HG03159 (cell line): ENCODE results near the gene STARD3.

Experiments
- ATAC-seq: cut with Tn5 transposase; IDR thresholded peaks from one replicate; pipeline ENCODE4 v1.9.1; 2021; ENCODE audit warnings: mild to moderate bottlenecking, moderate library complexity; ENCODE audit not compliant: unreplicated experiment

Gene STARD3

DNA sequence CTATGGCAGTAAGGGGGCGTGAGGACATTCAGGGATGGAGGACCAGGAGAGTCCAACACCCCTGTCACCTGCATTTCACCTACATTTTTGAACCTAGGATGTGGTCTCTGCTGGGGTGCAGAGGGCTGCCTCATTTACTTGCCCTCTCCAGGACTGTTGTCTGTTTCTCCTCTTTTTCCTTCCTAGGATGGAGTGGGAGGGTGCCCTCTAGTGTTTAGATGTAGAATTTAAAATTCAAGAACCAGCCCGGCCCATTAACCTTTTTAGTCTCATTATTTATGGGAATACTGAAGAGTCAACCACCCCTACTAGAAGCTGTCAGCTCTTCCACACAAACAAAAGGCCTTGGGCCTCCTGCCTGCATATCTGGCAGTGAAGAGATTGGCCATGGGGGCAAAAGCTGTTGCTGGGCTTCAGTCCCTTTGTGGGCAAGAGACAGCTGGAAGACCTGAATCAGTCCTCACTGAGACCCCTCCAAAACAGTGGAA lies 2.5 kb upstream of the STARD3 start:
- ATAC-seq: no peak

DNA sequence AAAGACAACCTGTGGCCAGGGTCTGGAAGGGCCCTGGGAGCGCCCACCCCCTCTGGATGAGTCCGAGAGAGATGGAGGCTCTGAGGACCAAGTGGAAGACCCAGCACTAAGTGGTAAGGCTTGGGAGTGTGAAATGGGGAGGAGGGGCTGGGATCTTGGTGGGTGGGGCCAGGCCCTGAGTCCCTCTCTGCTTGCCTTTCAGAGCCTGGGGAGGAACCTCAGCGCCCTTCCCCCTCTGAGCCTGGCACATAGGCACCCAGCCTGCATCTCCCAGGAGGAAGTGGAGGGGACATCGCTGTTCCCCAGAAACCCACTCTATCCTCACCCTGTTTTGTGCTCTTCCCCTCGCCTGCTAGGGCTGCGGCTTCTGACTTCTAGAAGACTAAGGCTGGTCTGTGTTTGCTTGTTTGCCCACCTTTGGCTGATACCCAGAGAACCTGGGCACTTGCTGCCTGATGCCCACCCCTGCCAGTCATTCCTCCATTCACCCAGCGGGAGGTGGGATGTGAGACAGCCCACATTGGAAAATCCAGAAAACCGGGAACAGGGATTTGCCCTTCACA lies 1.2 kb upstream of the STARD3 start:
- no peak for ATAC-seq

GRCh38 chr17:39636587-39636926 lies 387 bp upstream of the STARD3 start:
- ATAC-seq: peak; percentile 9

DNA sequence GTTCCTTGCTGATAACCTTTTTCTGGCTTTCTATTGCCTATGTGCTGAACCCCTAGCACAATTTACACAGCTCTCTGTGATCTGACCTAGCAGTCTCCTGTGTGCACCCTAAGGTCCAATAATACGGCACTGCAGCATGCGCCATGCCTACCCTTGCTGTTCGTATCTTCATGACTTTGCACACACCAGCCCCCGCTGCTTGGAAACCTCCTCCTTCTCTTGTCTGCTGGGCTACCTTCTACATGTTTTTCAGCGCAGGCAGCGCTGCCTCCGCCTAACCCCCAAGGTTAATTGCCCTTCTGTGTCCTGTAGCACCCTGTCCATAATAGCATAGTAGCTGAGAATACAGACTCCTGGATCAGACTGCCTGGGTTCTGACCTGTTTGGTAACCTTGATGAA lies 1.4 kb downstream of the STARD3 start:
- no peak for ATAC-seq

- no peak for ATAC-seq
Observed at GRCh38 chr17:39639043-39639442, 2.1 kb downstream of the STARD3 start.

- ATAC-seq: no peak
Observed at GRCh38 chr17:39639566-39640458, 2.9 kb downstream of the STARD3 start.

DNA sequence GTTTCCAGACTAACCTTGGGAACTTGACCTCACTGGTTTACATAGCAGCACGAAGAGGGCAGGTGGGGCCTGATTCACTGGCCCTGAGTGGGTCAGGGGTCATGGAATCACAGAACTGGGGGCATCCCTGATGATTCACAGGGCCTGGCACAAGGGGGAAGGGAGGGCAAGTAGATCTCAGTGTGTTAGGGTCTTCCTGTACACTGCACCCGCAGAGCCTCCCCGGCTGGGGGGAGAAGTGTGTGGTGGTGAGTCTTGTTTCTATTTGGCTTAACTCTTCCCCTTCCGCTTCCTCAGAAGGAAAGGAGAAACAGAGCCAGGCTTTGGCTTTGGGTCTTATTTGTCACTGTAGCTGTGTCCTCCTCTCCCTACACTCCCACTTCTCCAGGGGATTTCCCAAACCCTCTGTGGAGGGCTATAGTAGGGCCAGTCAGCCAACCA lies 3.7 kb downstream of the STARD3 start:
- no peak for ATAC-seq

DNA sequence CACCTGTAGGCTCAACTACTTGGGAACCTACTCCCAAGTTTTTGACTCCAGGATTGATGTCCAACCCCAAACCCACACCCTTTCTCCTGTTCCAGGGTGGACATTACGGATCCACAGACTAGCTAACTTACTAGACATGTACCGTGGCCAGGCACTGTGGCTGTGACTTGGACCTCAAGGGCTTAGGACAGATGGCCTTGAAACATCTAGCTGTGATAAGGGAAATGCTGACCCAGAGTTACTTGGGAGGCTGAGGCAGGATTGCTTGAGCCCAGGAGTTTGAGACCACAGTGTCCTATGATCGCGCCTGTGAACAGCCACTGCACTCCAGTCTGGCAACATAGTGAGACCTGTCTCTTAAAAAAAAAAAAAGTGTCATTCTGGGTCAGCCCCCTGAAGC lies 4.2 kb downstream of the STARD3 start:
- ATAC-seq: no peak

DNA sequence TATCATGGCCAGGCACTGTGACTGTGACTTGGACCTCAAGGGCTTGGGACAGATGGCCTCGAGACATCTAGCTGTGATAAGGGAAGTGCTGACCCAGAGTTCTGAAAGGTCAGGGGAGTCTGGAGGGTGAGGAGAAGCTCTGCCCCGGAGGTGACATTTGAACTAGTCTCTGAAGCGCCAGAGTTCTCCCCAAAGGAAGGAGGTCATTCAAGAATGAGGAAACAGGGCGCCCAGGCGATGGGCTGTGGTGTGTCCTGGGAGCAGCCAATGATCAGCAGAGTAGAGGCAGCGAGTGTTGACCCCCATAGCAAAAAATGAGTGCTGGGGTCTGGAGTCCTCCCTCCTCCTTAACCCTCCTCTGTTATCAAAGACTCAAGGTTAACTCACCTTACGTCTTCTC lies 4.9 kb downstream of the STARD3 start:
- no peak for ATAC-seq

GRCh38 chr17:39642291-39643074 lies 5.5 kb downstream of the STARD3 start:
- ATAC-seq: no peak

DNA sequence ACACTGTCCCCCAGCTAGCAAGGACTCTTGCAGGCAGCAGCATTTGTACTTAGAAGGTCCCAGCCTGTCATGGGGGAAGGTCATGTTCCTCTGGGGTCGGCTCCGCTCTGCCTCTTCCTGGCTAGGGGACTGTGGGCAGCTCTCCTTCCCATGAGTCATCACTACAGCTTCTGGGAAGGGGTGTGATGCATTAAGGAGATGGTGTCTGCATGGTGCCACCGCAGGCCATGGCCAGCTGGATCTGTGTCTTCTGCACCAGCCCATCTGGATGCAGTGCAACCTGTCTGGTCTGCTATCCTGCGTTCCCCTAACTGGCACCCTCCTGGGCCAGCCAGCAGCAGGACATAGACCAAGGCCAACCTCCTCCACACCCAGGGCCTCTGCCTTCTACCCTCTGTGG lies 6.3 kb downstream of the STARD3 start:
- ATAC-seq: no peak

DNA sequence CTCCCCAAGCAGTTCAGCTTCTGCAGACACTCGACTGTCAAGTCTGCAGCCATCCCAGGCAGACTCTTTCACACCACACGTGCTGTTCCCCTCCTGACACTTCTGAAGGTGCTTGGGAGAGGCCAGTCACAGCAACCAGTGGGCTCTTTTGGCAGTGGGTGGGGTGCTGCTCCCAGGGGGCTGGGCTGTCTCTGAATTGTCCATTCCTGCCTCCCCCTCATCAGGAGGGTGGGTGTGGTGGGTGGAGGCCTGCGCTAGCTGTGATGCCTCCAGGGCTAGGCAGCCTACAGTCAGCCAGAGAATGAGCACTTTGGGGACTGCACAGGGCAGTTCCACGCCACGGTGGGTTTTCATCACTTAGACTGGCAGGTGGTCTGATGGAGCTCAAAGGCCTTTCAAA lies 10.3 kb downstream of the STARD3 start:
- ATAC-seq: no peak

DNA sequence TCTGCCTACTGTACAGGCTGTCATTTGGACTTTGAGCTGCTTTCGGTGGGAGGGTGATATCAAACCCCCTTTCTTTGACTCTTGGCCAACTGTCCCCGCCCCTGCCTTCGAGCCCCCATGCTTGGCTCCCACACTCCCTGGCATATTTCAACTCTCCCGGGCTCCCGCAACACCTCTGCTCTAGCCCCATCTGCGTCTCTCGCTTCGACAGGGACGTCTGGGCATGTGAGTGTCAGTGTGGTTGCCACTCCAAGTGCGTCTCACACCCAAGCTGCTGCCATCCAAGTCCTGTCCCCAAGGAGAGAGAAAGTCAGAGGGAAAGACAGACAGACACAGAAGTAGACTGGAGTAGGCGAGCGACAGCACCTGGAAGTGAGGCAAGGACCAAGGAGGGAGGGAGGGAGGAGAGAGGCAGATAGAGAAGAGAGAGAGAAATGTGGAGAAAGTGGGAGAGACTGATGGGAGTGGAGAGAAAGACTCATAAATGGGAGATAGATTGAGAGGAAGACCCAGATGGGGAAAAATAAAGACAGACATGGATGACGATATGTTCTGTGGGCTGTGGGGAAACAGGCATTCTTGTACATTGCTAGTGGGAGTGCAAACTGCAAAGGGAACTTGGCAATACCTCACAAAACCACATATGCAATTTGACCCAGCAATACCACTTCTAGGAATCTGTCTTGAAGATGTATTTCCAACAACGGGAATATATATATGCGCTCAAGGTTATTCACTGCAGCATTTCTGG lies 11.8 kb downstream of the STARD3 start:
- no peak for ATAC-seq

- ATAC-seq: no peak
Observed at GRCh38 chr17:39650121-39650579, 13.2 kb downstream of the STARD3 start.

- ATAC-seq: no peak
Observed at GRCh38 chr17:39651923-39652586, 15.1 kb downstream of the STARD3 start.

GRCh38 chr17:39652587-39653315 lies 15.8 kb downstream of the STARD3 start:
- no peak for ATAC-seq

DNA sequence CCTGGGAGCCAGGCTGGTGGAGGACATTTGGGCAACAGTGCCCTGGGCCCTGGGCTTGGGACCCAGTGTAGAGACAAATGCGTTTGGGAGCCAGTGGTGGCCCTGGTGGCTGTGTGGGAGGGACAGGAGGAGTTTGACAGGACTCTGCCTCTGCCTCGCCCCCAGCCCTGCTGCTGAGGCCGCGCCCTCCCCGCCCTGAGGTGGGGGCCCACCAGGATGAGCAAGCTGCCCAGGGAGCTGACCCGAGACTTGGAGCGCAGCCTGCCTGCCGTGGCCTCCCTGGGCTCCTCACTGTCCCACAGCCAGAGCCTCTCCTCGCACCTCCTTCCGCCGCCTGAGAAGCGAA lies 16.3 kb downstream of the STARD3 start:
- no peak for ATAC-seq

- no peak for ATAC-seq
Observed at GRCh38 chr17:39653662-39654331, 16.9 kb downstream of the STARD3 start.

DNA sequence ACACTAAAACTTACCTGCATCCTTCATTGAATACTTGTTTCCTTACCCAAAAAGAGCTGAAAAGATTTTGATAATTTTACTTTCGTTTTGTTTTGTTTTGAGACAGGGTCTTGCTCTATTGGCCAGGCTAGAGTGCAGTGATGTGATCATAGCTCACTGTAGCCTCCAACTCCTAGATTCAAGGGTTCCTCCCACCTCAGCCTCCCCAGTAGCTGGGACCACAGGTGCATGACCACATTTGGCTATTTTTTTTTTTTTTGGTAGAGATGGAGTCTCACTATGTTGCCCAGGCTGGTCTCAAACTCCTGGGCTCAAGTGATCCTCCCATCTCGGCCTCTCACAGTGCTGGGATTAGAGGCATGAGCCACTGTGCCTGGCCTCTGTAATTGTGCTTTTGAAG lies 18.2 kb downstream of the STARD3 start:
- no peak for ATAC-seq
